GM18907 (cell line): ENCODE results near the gene TGM2.

Source experiments
- ATAC-seq: cut with Tn5 transposase; IDR thresholded peaks from one replicate; pipeline ENCODE4 v1.9.1; 2021; ENCODE audit warnings: mild to moderate bottlenecking, moderate library complexity; ENCODE audit not compliant: unreplicated experiment

The TGM2 gene

GRCh38 chr20:38146628-38147027 is 18.4 kb downstream of the TGM2 start:
- ATAC-seq: no peak

- ATAC-seq: no peak
These were observed 18.9 kb downstream of the TGM2 start for GRCh38 chr20:38146156-38146555.

- ATAC-seq: no peak
These were observed 19.4 kb downstream of the TGM2 start for GRCh38 chr20:38145729-38146075.

- no peak for ATAC-seq
These were observed 19.9 kb downstream of the TGM2 start for GRCh38 chr20:38144974-38145728.

GRCh38 chr20:38144598-38144973 is 20.5 kb downstream of the TGM2 start:
- ATAC-seq: no peak

GRCh38 chr20:38143646-38144554 is 21.2 kb downstream of the TGM2 start:
- no peak for ATAC-seq

GRCh38 chr20:38143238-38143645 is 21.8 kb downstream of the TGM2 start:
- no peak for ATAC-seq

GRCh38 chr20:38141889-38142494 is 23.1 kb downstream of the TGM2 start:
- no peak for ATAC-seq

- no peak for ATAC-seq
These were observed 23.7 kb downstream of the TGM2 start for GRCh38 chr20:38141204-38141888.

- no peak for ATAC-seq
These were observed 24.9 kb downstream of the TGM2 start for GRCh38 chr20:38139977-38140753.

GRCh38 chr20:38139156-38139912 is 25.7 kb downstream of the TGM2 start:
- ATAC-seq: no peak

GRCh38 chr20:38138086-38138778 is 26.8 kb downstream of the TGM2 start:
- ATAC-seq: no peak

GRCh38 chr20:38137441-38138037 is 27.5 kb downstream of the TGM2 start:
- ATAC-seq: no peak

GRCh38 chr20:38136421-38137245 is 28.4 kb downstream of the TGM2 start:
- no peak for ATAC-seq

- ATAC-seq: no peak
These were observed 29.2 kb downstream of the TGM2 start for GRCh38 chr20:38135651-38136420.

GRCh38 chr20:38135271-38135650 is 29.8 kb downstream of the TGM2 start:
- ATAC-seq: no peak
